ENCODE results near the gene WDR81. TPM values are rescaled to one million over a fixed set of nuclear protein-coding genes. Genes with fewer than 3 reads are reported as not detected.

WDR81 gene
- total and polyA plus RNA-seq, 10 of the 15 experiments (the other 5 are each of a cell fraction or from before 2014, with no cell fraction given), result 0.13 to 22.4 (median 7.3) TPM; not detected in 1

DNA sequence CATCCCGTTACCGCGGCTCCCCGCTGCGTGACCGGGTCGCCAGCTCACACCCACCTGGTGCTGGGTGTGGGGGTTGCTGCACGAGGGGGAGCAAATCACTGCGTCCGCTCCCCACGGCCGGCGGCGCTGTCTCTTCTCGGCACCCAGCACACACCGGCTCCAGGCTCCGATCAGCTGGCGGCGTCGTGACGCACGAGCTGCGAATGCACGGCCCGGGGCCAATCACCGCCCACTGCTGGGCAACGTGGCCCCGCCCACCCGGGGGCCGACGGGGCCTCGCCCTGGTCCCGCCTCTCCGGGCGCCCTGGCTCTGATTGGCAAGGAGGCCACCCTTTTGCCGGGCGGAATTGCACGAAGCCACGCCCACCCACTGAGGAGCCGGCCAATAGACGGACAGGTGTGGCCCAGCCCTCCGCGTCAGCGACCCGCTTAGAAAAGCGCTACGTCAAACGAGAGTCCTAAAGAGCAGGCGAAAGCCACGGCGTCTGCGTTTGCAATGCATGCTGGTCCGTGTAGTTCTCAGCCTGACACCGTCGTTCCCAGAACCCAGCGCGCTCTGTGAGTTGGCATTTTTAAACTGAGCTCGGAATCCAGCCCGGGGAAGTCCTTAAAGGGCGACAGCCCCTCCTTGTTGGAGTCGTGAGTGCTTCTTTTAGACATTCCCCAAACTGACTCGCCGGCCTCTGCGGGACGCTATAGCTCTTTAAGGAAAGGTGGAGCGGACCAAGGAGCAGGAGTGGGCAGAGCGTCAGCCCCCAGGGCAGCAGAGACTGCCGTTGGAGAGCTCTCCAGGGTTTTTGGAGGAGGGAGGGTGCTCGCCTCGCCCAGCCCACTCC is 8.2 kb upstream of the WDR81 start (continued):
- TF ChIP-seq, protein P1, sequence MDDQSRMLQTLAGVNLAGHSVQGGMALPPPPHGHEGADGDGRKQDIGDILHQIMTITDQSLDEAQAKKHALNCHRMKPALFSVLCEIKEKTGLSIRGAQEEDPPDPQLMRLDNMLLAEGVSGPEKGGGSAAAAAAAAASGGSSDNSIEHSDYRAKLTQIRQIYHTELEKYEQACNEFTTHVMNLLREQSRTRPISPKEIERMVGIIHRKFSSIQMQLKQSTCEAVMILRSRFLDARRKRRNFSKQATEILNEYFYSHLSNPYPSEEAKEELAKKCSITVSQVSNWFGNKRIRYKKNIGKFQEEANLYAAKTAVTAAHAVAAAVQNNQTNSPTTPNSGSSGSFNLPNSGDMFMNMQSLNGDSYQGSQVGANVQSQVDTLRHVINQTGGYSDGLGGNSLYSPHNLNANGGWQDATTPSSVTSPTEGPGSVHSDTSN (IDR thresholded peaks at IDR 0.05; ENCODE audit: insufficient replicate concordance, low read depth, low read length), result peak; percentile 95
- TF ChIP-seq NFYA (IDR thresholded peaks at IDR 0.05; ENCODE audit: borderline replicate concordance, low read depth, low read length) (peak; percentile 91), SMAD5 (IDR thresholded peaks at IDR 0.05; ENCODE audit: low read depth) (0 out of 2 replicates have a peak, but pooled peaks have one; percentile 49), NR2F1 (conservative IDR thresholded peaks at IDR 0.05) (no peak), POLR2AphosphoS2 (IDR thresholded peaks at IDR 0.05; ENCODE audit: low read depth, low read length) (no peak; the same call in 1 of the 2 replicates), HDAC6 (IDR thresholded peaks at IDR 0.05; ENCODE audit: unreplicated experiment) (no peak), SMC3 (IDR thresholded peaks at IDR 0.05; ENCODE audit: borderline replicate concordance, low read length) (no peak), ESRRA (IDR thresholded peaks at IDR 0.05; ENCODE audit: low read length) (no peak)
- TF ChIP-seq, protein P2, sequence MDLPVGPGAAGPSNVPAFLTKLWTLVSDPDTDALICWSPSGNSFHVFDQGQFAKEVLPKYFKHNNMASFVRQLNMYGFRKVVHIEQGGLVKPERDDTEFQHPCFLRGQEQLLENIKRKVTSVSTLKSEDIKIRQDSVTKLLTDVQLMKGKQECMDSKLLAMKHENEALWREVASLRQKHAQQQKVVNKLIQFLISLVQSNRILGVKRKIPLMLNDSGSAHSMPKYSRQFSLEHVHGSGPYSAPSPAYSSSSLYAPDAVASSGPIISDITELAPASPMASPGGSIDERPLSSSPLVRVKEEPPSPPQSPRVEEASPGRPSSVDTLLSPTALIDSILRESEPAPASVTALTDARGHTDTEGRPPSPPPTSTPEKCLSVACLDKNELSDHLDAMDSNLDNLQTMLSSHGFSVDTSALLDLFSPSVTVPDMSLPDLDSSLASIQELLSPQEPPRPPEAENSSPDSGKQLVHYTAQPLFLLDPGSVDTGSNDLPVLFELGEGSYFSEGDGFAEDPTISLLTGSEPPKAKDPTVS (IDR thresholded peaks at IDR 0.05; ENCODE audit: low read depth, low read length), result 0 out of 2 replicates have a peak, but pooled peaks have one; percentile 23
- TF ChIP-seq, protein P3, sequence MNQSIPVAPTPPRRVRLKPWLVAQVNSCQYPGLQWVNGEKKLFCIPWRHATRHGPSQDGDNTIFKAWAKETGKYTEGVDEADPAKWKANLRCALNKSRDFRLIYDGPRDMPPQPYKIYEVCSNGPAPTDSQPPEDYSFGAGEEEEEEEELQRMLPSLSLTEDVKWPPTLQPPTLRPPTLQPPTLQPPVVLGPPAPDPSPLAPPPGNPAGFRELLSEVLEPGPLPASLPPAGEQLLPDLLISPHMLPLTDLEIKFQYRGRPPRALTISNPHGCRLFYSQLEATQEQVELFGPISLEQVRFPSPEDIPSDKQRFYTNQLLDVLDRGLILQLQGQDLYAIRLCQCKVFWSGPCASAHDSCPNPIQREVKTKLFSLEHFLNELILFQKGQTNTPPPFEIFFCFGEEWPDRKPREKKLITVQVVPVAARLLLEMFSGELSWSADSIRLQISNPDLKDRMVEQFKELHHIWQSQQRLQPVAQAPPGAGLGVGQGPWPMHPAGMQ (IDR thresholded peaks at IDR 0.05; ENCODE audit: borderline replicate concordance), result no peak
- TF ChIP-seq, protein P4, sequence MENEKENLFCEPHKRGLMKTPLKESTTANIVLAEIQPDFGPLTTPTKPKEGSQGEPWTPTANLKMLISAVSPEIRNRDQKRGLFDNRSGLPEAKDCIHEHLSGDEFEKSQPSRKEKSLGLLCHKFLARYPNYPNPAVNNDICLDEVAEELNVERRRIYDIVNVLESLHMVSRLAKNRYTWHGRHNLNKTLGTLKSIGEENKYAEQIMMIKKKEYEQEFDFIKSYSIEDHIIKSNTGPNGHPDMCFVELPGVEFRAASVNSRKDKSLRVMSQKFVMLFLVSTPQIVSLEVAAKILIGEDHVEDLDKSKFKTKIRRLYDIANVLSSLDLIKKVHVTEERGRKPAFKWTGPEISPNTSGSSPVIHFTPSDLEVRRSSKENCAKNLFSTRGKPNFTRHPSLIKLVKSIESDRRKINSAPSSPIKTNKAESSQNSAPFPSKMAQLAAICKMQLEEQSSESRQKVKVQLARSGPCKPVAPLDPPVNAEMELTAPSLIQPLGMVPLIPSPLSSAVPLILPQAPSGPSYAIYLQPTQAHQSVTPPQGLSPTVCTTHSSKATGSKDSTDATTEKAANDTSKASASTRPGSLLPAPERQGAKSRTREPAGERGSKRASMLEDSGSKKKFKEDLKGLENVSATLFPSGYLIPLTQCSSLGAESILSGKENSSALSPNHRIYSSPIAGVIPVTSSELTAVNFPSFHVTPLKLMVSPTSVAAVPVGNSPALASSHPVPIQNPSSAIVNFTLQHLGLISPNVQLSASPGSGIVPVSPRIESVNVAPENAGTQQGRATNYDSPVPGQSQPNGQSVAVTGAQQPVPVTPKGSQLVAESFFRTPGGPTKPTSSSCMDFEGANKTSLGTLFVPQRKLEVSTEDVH (IDR thresholded peaks at IDR 0.05; ENCODE audit: low read depth, partially characterized antibody), result no peak
- TF ChIP-seq, protein P5, sequence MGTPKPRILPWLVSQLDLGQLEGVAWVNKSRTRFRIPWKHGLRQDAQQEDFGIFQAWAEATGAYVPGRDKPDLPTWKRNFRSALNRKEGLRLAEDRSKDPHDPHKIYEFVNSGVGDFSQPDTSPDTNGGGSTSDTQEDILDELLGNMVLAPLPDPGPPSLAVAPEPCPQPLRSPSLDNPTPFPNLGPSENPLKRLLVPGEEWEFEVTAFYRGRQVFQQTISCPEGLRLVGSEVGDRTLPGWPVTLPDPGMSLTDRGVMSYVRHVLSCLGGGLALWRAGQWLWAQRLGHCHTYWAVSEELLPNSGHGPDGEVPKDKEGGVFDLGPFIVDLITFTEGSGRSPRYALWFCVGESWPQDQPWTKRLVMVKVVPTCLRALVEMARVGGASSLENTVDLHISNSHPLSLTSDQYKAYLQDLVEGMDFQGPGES (IDR thresholded peaks at IDR 0.05), result peak; percentile 98

Measured in GM12878 (cell line).